PC-3 (cell line): ENCODE measurements around the gene INPP5K. TPM values are rescaled to one million over a fixed set of nuclear protein-coding genes. Genes with fewer than 3 reads are reported as not detected.

Experiments used
- ATAC-seq: fragments of 200-7000 bp; cut with Tn5 transposase; 2 replicates; pipeline ENCODE4 v1.9.1; 2020; ENCODE audit warnings: mild to moderate bottlenecking, moderate library complexity
- BruUV-seq: library from RNA; stranded (reverse); fragments of 400-500 nt; replicated peaks from 2 replicates; lab custom pipeline; 2021; lab: Mats Ljungman, UMichigan
- CTCF ChIA-PET: fragments of 300-600 bp; sonication (Branson Sonifier 250); formaldehyde crosslinking; loops from one replicate; lab custom pipeline; 2022; ENCODE audit warnings: antibody characterized with exemption; lab: Charles Lee
- POLR2A ChIA-PET: fragments of 300-600 bp; sonication (Branson Sonifier 250); formaldehyde crosslinking; loops from one replicate; lab custom pipeline; 2022; ENCODE audit warnings: antibody characterized with exemption; ENCODE audit not compliant: unreplicated experiment; lab: Charles Lee
- DNase-seq: peaks from one replicate; pipeline ENCODE4 v3.0.0-alpha.2; 2015
- H2AFZ ChIP-seq: fragments of 300-600 bp; sonication (generic); 2 replicates; pipeline ENCODE4 v1.6.0; 2016; ENCODE audit warnings: antibody characterized with exemption, low read length
- H3F3A ChIP-seq: fragments of 300-600 bp; sonication (generic); one replicate; pipeline ENCODE4 v1.6.0; 2017; ENCODE audit warnings: antibody characterized with exemption, low read length, control low read depth, mild to moderate bottlenecking; ENCODE audit not compliant: unreplicated experiment
- H3K27ac ChIP-seq: fragments of 300-600 bp; sonication (generic); 2 replicates; pipeline ENCODE4 v1.5.1; 2016; ENCODE audit warnings: mild to moderate bottlenecking, low read length
- H3K27me3 ChIP-seq: fragments of 300-600 bp; sonication (generic); 2 replicates; pipeline ENCODE4 v1.6.1; 2016; ENCODE audit warnings: low read length, mixed read lengths
- H3K36me3 ChIP-seq: fragments of 300-600 bp; sonication (generic); 2 replicates; pipeline ENCODE4 v1.6.1; 2016; ENCODE audit warnings: low read depth, mixed run types, low read length, mixed read lengths
- H3K4me1 ChIP-seq: fragments of 300-600 bp; sonication (generic); 2 replicates; pipeline ENCODE4 v1.5.1; 2016; ENCODE audit warnings: low read length; ENCODE audit not compliant: insufficient read depth
- H3K4me2 ChIP-seq: fragments of 300-600 bp; sonication (generic); 2 replicates; pipeline ENCODE4 v1.6.0; 2016; ENCODE audit warnings: low read length
- H3K4me3 ChIP-seq: fragments of 300-600 bp; sonication (generic); 2 replicates; pipeline ENCODE4 v1.5.1; 2016; ENCODE audit warnings: mild to moderate bottlenecking, low read length, mixed read lengths
- H3K79me2 ChIP-seq: fragments of 300-600 bp; sonication (generic); 2 replicates; pipeline ENCODE4 v1.6.1; 2017; ENCODE audit warnings: low read length, mixed read lengths
- H3K9ac ChIP-seq: fragments of 300-600 bp; sonication (generic); 2 replicates; pipeline ENCODE4 v1.6.0; 2016; ENCODE audit warnings: mild to moderate bottlenecking, low read length
- H3K9me2 ChIP-seq: fragments of 300-600 bp; sonication (generic); replicated peaks from 2 replicates; pipeline ENCODE4 v1.6.1; 2016; ENCODE audit warnings: mixed run types, low read length, mixed read lengths
- H3K9me3 ChIP-seq: fragments of 300-600 bp; sonication (generic); 2 replicates; pipeline ENCODE4 v1.6.1; 2016; ENCODE audit warnings: low read length, mixed read lengths
- H4K20me1 ChIP-seq: fragments of 300-600 bp; sonication (generic); 2 replicates; pipeline ENCODE4 v1.6.1; 2016; ENCODE audit warnings: low read length, mixed read lengths
- CTCF ChIP-seq: fragments of 300-600 bp; sonication (generic); conservative IDR thresholded peaks from 2 replicates; pipeline ENCODE4 v1.5.1; 2017; ENCODE audit warnings: antibody characterized with exemption, low read depth, mild to moderate bottlenecking, low read length
- EZH2 ChIP-seq: fragments of 300-600 bp; sonication (generic); IDR thresholded peaks from one replicate; pipeline ENCODE4 v1.6.1; 2017; ENCODE audit warnings: antibody characterized with exemption, mild to moderate bottlenecking, low read length; ENCODE audit not compliant: unreplicated experiment
- EZH2phosphoT487 ChIP-seq: fragments of 300-600 bp; sonication (generic); IDR thresholded peaks from 2 replicates; pipeline ENCODE4 v1.6.1; 2018; ENCODE audit warnings: mild to moderate bottlenecking, antibody characterized with exemption, low read length, borderline replicate concordance
- intact Hi-C: fragments of 100-400 bp; cut with micrococcal nuclease; formaldehyde crosslinking; loops from 2 replicates; pipeline ENCODE4 v1.9.0; 2023
- total RNA-seq: library from RNA; depleted of rRNA; stranded (reverse); fragments of >200 nt; gene quantifications from 2 replicates; pipeline ENCODE4 v1.2.3, GENCODE V29; 2014

INPP5K gene
- total RNA-seq, 1 experiment from 2014 or later: 52.6 TPM

GRCh38 chr17:1482680-1483079, 33.7 kb downstream of the INPP5K start:
- Histone ChIP-seq H3K4me2 (no peak overlapping the region), H3K36me3 (no peaks in the 10 kb centered on the region; the same call in 1 of the 2 replicates), H3K9ac (no peak overlapping the region), H3K27me3 (no peaks in the 10 kb centered on the region), H3K27ac (no peak overlapping the region), H3K9me2 (no peaks in the 10 kb centered on the region), H3K9me3 (no peaks in the 10 kb centered on the region), H3K4me3 (no peak overlapping the region), H3K79me2 (peaks cover 5% of the 10 kb centered on the region), H3K4me1 (peaks cover 9% of the 10 kb centered on the region; the same call in 1 of the 2 replicates), H3F3A (no peaks in the 10 kb centered on the region), H2AFZ (no peak overlapping the region), H4K20me1 (no peaks in the 10 kb centered on the region)
- DNase-seq (no peak), ATAC-seq (no peak)
- TF ChIP-seq CTCF: no peak
- TF ChIP-seq EZH2phosphoT487: no peak
- no peak for TF ChIP-seq EZH2
- no TSS peak for BruUV-seq
- intact Hi-C loops: no loop called here
- POLR2A ChIA-PET: no interaction called here
- CTCF ChIA-PET: no interaction called here

- Histone ChIP-seq H3K36me3 (no peaks in the 10 kb centered on the region; the same call in 1 of the 2 replicates), H3K9me3 (no peaks in the 10 kb centered on the region), H3K27ac (peak overlapping the region; percentile 64), H2AFZ (no peak overlapping the region), H3F3A (no peaks in the 10 kb centered on the region), H3K4me3 (no peak overlapping the region), H3K9ac (no peak overlapping the region), H3K4me1 (peaks cover 9% of the 10 kb centered on the region; the same call in 1 of the 2 replicates), H3K27me3 (no peaks in the 10 kb centered on the region), H3K9me2 (no peaks in the 10 kb centered on the region), H4K20me1 (no peaks in the 10 kb centered on the region), H3K79me2 (peaks cover 5% of the 10 kb centered on the region), H3K4me2 (no peak overlapping the region)
- BruUV-seq: no TSS peak
- POLR2A ChIA-PET: no interaction called here
- ATAC-seq (no peak), DNase-seq (no peak)
- CTCF ChIA-PET: no interaction called here
- intact Hi-C loops: no loop called here
- TF ChIP-seq EZH2 (no peak), CTCF (no peak), EZH2phosphoT487 (no peak)
These were observed 34.7 kb downstream of the INPP5K start for GRCh38 chr17:1481736-1482135.

GRCh38 chr17:1480747-1481465, 35.5 kb downstream of the INPP5K start:
- no TSS peak for BruUV-seq
- no peak for ATAC-seq
- TF ChIP-seq CTCF (no peak), EZH2phosphoT487 (no peak), EZH2 (no peak)

More at GRCh38 chr17:1480747-1481465, 35.5 kb downstream of the INPP5K start:
- Histone ChIP-seq H3K27me3 (no peaks in the 10 kb centered on the region), H3K9me2 (no peaks in the 10 kb centered on the region), H3K4me3 (no peak overlapping the region), H3F3A (no peaks in the 10 kb centered on the region), H3K9ac (no peak overlapping the region), H3K4me1 (peaks cover 5% of the 10 kb centered on the region; the same call in 1 of the 2 replicates), H3K36me3 (no peaks in the 10 kb centered on the region; the same call in 1 of the 2 replicates), H4K20me1 (no peaks in the 10 kb centered on the region), H3K9me3 (no peaks in the 10 kb centered on the region), H3K27ac (peak overlapping the region; percentile 64), H2AFZ (no peak overlapping the region), H3K4me2 (no peak overlapping the region), H3K79me2 (peaks cover 5% of the 10 kb centered on the region)
- peak; percentile 33 for DNase-seq
- ChIA-PET POLR2A (no interaction called here), CTCF (no interaction called here)
- intact Hi-C loops: no loop called here
